Loucy (cell line): Measurements from ENCODE around the gene ZNF43.
"Not testable (repeated sequence)": the region's sequence is repeated elsewhere in the genome, so short reads cannot be mapped to it uniquely, and the experiment has no call there.

Experiments
- EZH2phosphoT487 ChIP-seq: fragments of 200-600 bp; IDR thresholded peaks from 2 replicates; pipeline ENCODE4 v1.6.1; 2018; ENCODE audit warnings: antibody characterized with exemption, mild to moderate bottlenecking, moderate library complexity, borderline replicate concordance
- TF ChIP-seq, protein P1 (sequence below): fragments of 200-600 bp; sonication (generic); conservative IDR thresholded peaks from 2 replicates; pipeline ENCODE4 v1.5.1; 2014; ENCODE audit warnings: mild to moderate bottlenecking, antibody characterized with exemption, low read length

DNA sequence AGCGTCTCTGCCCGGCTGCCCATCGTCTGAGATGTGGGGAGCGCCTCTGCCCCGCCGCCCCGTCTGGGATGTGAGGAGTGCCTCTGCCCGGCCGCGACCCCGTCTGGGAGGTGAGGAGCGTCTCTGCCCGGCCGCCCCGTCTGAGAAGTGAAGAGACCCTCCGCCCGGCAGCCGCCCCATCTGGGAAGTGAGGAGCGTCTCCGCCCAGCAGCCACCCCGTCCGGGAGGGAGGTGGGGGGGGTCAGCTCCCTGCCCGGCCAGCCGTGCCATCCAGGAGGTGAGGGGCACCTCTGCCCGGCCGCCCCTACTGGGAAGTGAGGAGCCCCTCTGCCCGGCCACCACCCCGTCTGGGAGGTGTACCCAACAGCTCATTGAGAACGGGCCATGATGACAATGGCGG, 60.2 kb downstream of the ZNF43 start:
- TF ChIP-seq, protein P1, sequence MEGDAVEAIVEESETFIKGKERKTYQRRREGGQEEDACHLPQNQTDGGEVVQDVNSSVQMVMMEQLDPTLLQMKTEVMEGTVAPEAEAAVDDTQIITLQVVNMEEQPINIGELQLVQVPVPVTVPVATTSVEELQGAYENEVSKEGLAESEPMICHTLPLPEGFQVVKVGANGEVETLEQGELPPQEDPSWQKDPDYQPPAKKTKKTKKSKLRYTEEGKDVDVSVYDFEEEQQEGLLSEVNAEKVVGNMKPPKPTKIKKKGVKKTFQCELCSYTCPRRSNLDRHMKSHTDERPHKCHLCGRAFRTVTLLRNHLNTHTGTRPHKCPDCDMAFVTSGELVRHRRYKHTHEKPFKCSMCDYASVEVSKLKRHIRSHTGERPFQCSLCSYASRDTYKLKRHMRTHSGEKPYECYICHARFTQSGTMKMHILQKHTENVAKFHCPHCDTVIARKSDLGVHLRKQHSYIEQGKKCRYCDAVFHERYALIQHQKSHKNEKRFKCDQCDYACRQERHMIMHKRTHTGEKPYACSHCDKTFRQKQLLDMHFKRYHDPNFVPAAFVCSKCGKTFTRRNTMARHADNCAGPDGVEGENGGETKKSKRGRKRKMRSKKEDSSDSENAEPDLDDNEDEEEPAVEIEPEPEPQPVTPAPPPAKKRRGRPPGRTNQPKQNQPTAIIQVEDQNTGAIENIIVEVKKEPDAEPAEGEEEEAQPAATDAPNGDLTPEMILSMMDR: not testable (repeated sequence)
- not testable (repeated sequence) for TF ChIP-seq EZH2phosphoT487
